CD14-positive monocyte (primary cell): Measurements from ENCODE around the gene SMC4. TPM values are rescaled to one million over a fixed set of nuclear protein-coding genes. Genes with fewer than 3 reads are reported as not detected.
A peak's percentile ranks its signal among the peaks of the same experiment; 100 is the strongest.

Experiments used
- DNase-seq, 3 donors: peaks; one replicate each; pipeline ENCODE4 v3.0.0-alpha.2; 2011 to 2022
- H2AFZ ChIP-seq: 2 replicates; pipeline ENCODE4 v1.6.0; 2012; ENCODE audit warnings: mild to moderate bottlenecking, low read depth, low read length, inconsistent platforms; ENCODE audit not compliant: insufficient read depth, poor library complexity, severe bottlenecking
- H3K27ac ChIP-seq, 2 donors: 1 replicate in 1 of 2; 2 replicates in 1 of 2; pipeline ENCODE4 v1.5.1; 2012 to 2013; ENCODE audit warnings: low read length in 2 of 2, control low read depth in 1 of 2, inconsistent platforms in 1 of 2, low read depth in 1 of 2, mild to moderate bottlenecking in 1 of 2
- H3K27me3 ChIP-seq, 2 donors: one replicate each; pipeline versions ENCODE4 v1.6.0 to v1.6.1; 2011 to 2013; ENCODE audit warnings: low read length in 2 of 2; ENCODE audit not compliant: control insufficient read depth in 2 of 2, insufficient read depth in 2 of 2
- H3K36me3 ChIP-seq, 2 donors: replicated peaks in 1 of 2; 1 replicate in 1 of 2; 2 replicates in 1 of 2; pipeline versions ENCODE4 v1.5.1 to v1.6.1; 2012 to 2013; ENCODE audit warnings: low read length in 2 of 2, control low read depth in 1 of 2, inconsistent platforms in 1 of 2, mild to moderate bottlenecking in 1 of 2; ENCODE audit not compliant: insufficient read depth in 2 of 2, control insufficient read depth in 1 of 2
- H3K4me1 ChIP-seq, 2 donors: 1 replicate in 1 of 2; 2 replicates in 1 of 2; pipeline versions ENCODE4 v1.5.1 to v1.6.1; 2012 to 2013; ENCODE audit warnings: low read length in 2 of 2, control low read depth in 1 of 2, inconsistent platforms in 1 of 2, mild to moderate bottlenecking in 1 of 2, moderate library complexity in 1 of 2; ENCODE audit not compliant: insufficient read depth in 2 of 2, control insufficient read depth in 1 of 2
- H3K4me2 ChIP-seq: replicated peaks from 2 replicates; pipeline ENCODE3; 2012; ENCODE audit warnings: low read length, moderate library complexity, mild to moderate bottlenecking; ENCODE audit not compliant: poor library complexity, severe bottlenecking; ENCODE audit errors: extremely low read depth
- H3K4me3 ChIP-seq, 3 experiments: fragments of 200-600 bp in 1 of 3; sonication (generic) in 1 of 3; replicated peaks in 1 of 3; 1 replicate in 2 of 3; 2 replicates in 1 of 3; pipeline ENCODE4 v1.5.1; 2011 to 2013; ENCODE audit warnings: low read length in 3 of 3, mild to moderate bottlenecking in 3 of 3, control low read depth in 2 of 3, low read depth in 2 of 3, inconsistent platforms in 1 of 3, moderate library complexity in 1 of 3
- H3K79me2 ChIP-seq: 2 replicates; pipeline ENCODE4 v1.6.0; 2012; ENCODE audit warnings: mild to moderate bottlenecking, control low read depth, inconsistent platforms, low read length, moderate library complexity; ENCODE audit not compliant: insufficient read depth
- H3K9ac ChIP-seq: 2 replicates; pipeline ENCODE4 v1.6.0; 2017; ENCODE audit warnings: low read length, mild to moderate bottlenecking; ENCODE audit not compliant: insufficient read depth, poor library complexity, severe bottlenecking
- H3K9me3 ChIP-seq, 2 donors: replicated peaks in 1 of 2; 1 replicate in 1 of 2; 2 replicates in 1 of 2; pipeline versions ENCODE4 v1.5.1 to v1.6.1; 2012 to 2013; ENCODE audit warnings: low read length in 2 of 2, control low read depth in 1 of 2; ENCODE audit not compliant: control insufficient read depth in 1 of 2, insufficient read depth in 1 of 2
- H4K20me1 ChIP-seq: 2 replicates; pipeline ENCODE4 v1.6.0; 2012; ENCODE audit warnings: mild to moderate bottlenecking, low read length, control low read depth, moderate library complexity; ENCODE audit not compliant: insufficient read depth
- H3K27ac Mint-ChIP-seq, 7 donors: one replicate each; pipeline ENCODE4 v1.8.0; 2020; ENCODE audit warnings: mild to moderate bottlenecking in 7 of 7, mixed read lengths in 7 of 7, moderate library complexity in 6 of 7, inconsistent platforms in 2 of 7
- H3K27me3 Mint-ChIP-seq, 3 donors: one replicate each; pipeline ENCODE4 v1.8.0; 2021 to 2022; ENCODE audit warnings: low read depth in 3 of 3, mild to moderate bottlenecking in 3 of 3, mixed read lengths in 3 of 3, moderate library complexity in 3 of 3, inconsistent platforms in 1 of 3
- H3K36me3 Mint-ChIP-seq, 2 donors: one replicate each; pipeline ENCODE4 v1.8.0; 2020; ENCODE audit warnings: mixed read lengths in 2 of 2, inconsistent platforms in 1 of 2, mild to moderate bottlenecking in 1 of 2
- H3K4me1 Mint-ChIP-seq: one replicate; pipeline ENCODE4 v1.8.0; 2020; ENCODE audit warnings: mild to moderate bottlenecking, mixed read lengths
- H3K4me3 Mint-ChIP-seq, 2 donors: one replicate each; pipeline ENCODE4 v1.8.0; 2020; ENCODE audit warnings: mild to moderate bottlenecking in 2 of 2, mixed read lengths in 2 of 2, moderate library complexity in 1 of 2
- H3K9me3 Mint-ChIP-seq, 7 donors: one replicate each; pipeline ENCODE4 v1.8.0; 2020 to 2022; ENCODE audit warnings: mixed read lengths in 7 of 7, mild to moderate bottlenecking in 6 of 7, moderate library complexity in 6 of 7, inconsistent platforms in 2 of 7
- WGBS: methylation state at CpG from one replicate; pipeline ENCODE4 v1.1.5; 2013; ENCODE audit warnings: missing lambda C conversion rate; ENCODE audit not compliant: insufficient coverage; 5-methylcytosine and 5-hydroxymethylcytosine counted together
- intact Hi-C, 2 donors: fragments of 100-400 bp; cut with micrococcal nuclease; formaldehyde crosslinking; loops; one replicate each; pipeline versions ENCODE4 v1.15.0 to v1.15.1; 2023
- polyA plus RNA-seq, 3 donors: library from polyadenylated mRNA; depleted of rRNA in 1 of 3; unstranded in 2 of 3; stranded (reverse) in 1 of 3; fragments of 300-500 nt in 2 of 3; fragments of >200 nt in 1 of 3; fragmentation: Illumina TruSeq in 2 of 3; gene quantifications; 1 replicate in 2 of 3; 2 replicates in 1 of 3; pipeline ENCODE4 v1.2.3, GENCODE V29; 2012 to 2021
- TF ChIP-seq, protein P1 (sequence below): fragments of 200-600 bp; IDR thresholded peaks from one replicate; pipeline ENCODE4 v1.8.0; 2022; ENCODE audit warnings: antibody characterized with exemption, mild to moderate bottlenecking

Gene SMC4
- polyA plus RNA-seq, 3 donors = 6.8 to 17.2 (median 14.1) TPM

DNA sequence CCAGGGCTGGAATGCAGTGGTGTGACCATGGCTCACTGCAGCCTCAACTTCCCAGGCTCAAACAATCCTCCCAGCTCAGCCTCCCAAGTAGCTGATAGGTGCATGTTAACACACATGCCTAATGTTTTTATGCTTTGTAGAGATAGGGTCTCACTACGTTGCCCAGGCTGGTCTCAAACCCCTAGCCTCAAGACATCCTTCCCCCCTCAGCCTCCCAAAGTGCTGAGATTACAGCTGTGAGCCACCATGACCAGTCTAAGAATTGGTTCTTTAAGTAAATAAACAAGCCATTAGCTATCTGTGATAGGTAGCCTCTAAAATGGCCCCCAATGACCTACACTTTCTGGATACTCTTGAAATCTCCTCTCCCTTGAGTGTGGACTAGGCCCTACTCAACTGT, 46.4 kb downstream of the SMC4 start:
- no peak overlapping the region for H2AFZ ChIP-seq
- Mint-ChIP-seq H3K9me3 (peaks cover 0 to 9% (median 6%) of the 10 kb centered on the region in 7 donors), H3K4me1 (peaks cover 26% of the 10 kb centered on the region), H3K36me3 (peaks cover 10 to 16% of the 10 kb centered on the region in 2 donors), H3K27ac (peak overlapping the region in 1 of 7 donors; percentile 66), H3K27me3 (peaks cover 0 to 9% (median 0%) of the 10 kb centered on the region in 3 donors), H3K4me3 (no peak overlapping the region)
- no peak overlapping the region for H3K27ac ChIP-seq
- no peak overlapping the region for H3K9ac ChIP-seq
- TF ChIP-seq, protein P1, sequence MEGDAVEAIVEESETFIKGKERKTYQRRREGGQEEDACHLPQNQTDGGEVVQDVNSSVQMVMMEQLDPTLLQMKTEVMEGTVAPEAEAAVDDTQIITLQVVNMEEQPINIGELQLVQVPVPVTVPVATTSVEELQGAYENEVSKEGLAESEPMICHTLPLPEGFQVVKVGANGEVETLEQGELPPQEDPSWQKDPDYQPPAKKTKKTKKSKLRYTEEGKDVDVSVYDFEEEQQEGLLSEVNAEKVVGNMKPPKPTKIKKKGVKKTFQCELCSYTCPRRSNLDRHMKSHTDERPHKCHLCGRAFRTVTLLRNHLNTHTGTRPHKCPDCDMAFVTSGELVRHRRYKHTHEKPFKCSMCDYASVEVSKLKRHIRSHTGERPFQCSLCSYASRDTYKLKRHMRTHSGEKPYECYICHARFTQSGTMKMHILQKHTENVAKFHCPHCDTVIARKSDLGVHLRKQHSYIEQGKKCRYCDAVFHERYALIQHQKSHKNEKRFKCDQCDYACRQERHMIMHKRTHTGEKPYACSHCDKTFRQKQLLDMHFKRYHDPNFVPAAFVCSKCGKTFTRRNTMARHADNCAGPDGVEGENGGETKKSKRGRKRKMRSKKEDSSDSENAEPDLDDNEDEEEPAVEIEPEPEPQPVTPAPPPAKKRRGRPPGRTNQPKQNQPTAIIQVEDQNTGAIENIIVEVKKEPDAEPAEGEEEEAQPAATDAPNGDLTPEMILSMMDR = no peak
- no peak overlapping the region for H3K4me3 ChIP-seq
- no peak for DNase-seq
- no peaks in the 10 kb centered on the region for H3K9me3 ChIP-seq
- no peaks in the 10 kb centered on the region for H3K27me3 ChIP-seq
- H3K4me1 ChIP-seq = peaks cover 16 to 30% of the 10 kb centered on the region in 2 donors
- H3K36me3 ChIP-seq = peaks cover 0 to 8% of the 10 kb centered on the region in 2 donors
- intact Hi-C loops = loop anchor here in 1 of 2 donors (5.0 kb wide), 1 partner anchor 44 kb away; no protein-coding TSS in a partner anchor
- peaks cover 86% of the 10 kb centered on the region for H3K79me2 ChIP-seq
- no CpG with 5 or more reads among the region's 1 CpG for WGBS
- no peaks in the 10 kb centered on the region for H4K20me1 ChIP-seq
- no peak overlapping the region for H3K4me2 ChIP-seq

DNA sequence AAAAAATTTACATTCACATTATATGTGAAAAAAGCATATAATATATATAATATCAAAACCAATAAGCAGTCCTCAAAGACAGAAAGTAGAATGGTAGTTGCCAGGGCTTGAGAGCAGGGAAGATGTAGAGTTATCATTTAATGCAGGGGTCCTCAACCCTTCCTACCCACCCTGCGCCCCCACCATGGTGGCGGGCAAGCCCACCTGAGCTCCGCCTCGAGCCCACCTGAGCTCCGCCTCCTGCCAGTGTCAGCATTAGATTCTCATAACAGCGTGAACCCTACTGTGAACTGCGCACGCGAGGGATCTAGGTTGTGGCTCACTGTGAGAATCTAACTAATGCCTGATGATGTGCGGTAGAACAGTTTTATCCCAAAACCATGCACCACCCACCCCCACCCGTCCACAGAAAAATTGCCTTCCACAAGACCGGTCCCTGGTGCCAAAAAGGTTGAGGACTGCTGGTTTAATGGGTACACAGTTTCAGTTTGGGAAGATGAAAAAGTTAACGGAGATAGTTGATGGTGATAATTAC, 47.1 kb downstream of the SMC4 start:
- H3K4me3 Mint-ChIP-seq = no peak overlapping the region
- H3K36me3 Mint-ChIP-seq = peaks cover 8 to 16% of the 10 kb centered on the region in 2 donors
- Histone ChIP-seq H3K4me1 (peaks cover 16 to 30% of the 10 kb centered on the region in 2 donors), H3K4me3 (no peak overlapping the region), H2AFZ (no peak overlapping the region), H3K27me3 (no peaks in the 10 kb centered on the region), H4K20me1 (no peaks in the 10 kb centered on the region), H3K4me2 (no peak overlapping the region), H3K79me2 (peaks cover 79% of the 10 kb centered on the region), H3K9ac (no peak overlapping the region), H3K27ac (no peak overlapping the region), H3K36me3 (peaks cover 0 to 3% of the 10 kb centered on the region in 2 donors), H3K9me3 (no peaks in the 10 kb centered on the region)
- WGBS = 95% methylated on average over 4 of the region's 13 CpGs
- TF ChIP-seq, protein P1 = no peak
- peaks cover 0 to 9% (median 6%) of the 10 kb centered on the region in 7 donors for H3K9me3 Mint-ChIP-seq
- peaks cover 0 to 9% (median 0%) of the 10 kb centered on the region in 3 donors for H3K27me3 Mint-ChIP-seq
- H3K27ac Mint-ChIP-seq = no peak overlapping the region
- peaks cover 26% of the 10 kb centered on the region for H3K4me1 Mint-ChIP-seq
- no peak for DNase-seq
- intact Hi-C loops = loop anchor here in 1 of 2 donors (5.0 kb wide), 1 partner anchor 44 kb away; no protein-coding TSS in a partner anchor
